Neutrophil (primary cell): Measurements from ENCODE around the gene GANAB.

Source experiments
- H3K27ac ChIP-seq: fragments of 200-600 bp; sonication (generic); 2 replicates; pipeline ENCODE4 v1.5.1; 2016; ENCODE audit warnings: mild to moderate bottlenecking, moderate library complexity
- H3K27me3 ChIP-seq: fragments of 200-600 bp; sonication (generic); 2 replicates; pipeline ENCODE4 v1.6.0; 2016; ENCODE audit warnings: mild to moderate bottlenecking
- H3K36me3 ChIP-seq: fragments of 200-600 bp; sonication (generic); 2 replicates; pipeline ENCODE4 v1.5.1; 2017
- H3K4me1 ChIP-seq, 2 experiments: fragments of 200-600 bp in 1 of 2; sonication (generic) in 1 of 2; 1 replicate in 1 of 2; 2 replicates in 1 of 2; pipeline versions ENCODE4 v1.5.1 to v1.6.1; 2013 to 2016; ENCODE audit warnings: low read depth in 1 of 2, low read length in 1 of 2, mild to moderate bottlenecking in 1 of 2, moderate library complexity in 1 of 2; ENCODE audit not compliant: control insufficient read depth in 1 of 2, insufficient read depth in 1 of 2
- H3K4me3 ChIP-seq, 2 experiments: fragments of 200-600 bp in 1 of 2; sonication (generic) in 1 of 2; 1 replicate in 1 of 2; 2 replicates in 1 of 2; pipeline ENCODE4 v1.5.1; 2013 to 2016; ENCODE audit warnings: low read depth in 1 of 2, low read length in 1 of 2, mild to moderate bottlenecking in 1 of 2, moderate library complexity in 1 of 2
- H3K9me3 ChIP-seq: fragments of 200-600 bp; sonication (generic); 2 replicates; pipeline ENCODE4 v1.5.1; 2016
- CTCF ChIP-seq: fragments of 200-600 bp; sonication (generic); IDR thresholded peaks from 2 replicates; pipeline ENCODE4 v1.5.1; 2016; ENCODE audit warnings: antibody characterized with exemption

GANAB gene

GRCh38 chr11:62665599-62666258 lies 19.3 kb upstream of the GANAB start:
- TF ChIP-seq CTCF: no peak
- H3K27me3 ChIP-seq: no peaks in the 10 kb centered on the region
- peaks cover 14% of the 10 kb centered on the region for H3K36me3 ChIP-seq
- H3K4me3 ChIP-seq: peak overlapping the region; percentile 76 to 96
- H3K4me1 ChIP-seq: peaks cover 22 to 26% of the 10 kb centered on the region in 2 experiments
- H3K27ac ChIP-seq: peak overlapping the region; percentile 90
- H3K9me3 ChIP-seq: no peaks in the 10 kb centered on the region

- Histone ChIP-seq H3K27ac (peak within 1 kb of the TSS; percentile 90), H3K4me1 (peaks cover 22 to 25% of the 10 kb centered on the region in 2 experiments), H3K36me3 (peaks cover 14% of the 10 kb centered on the region), H3K27me3 (no peaks in the 10 kb centered on the region), H3K4me3 (peak within 1 kb of the TSS; percentile 76 to 96), H3K9me3 (no peaks in the 10 kb centered on the region)
- no peak for TF ChIP-seq CTCF
These were observed 18.7 kb upstream of the GANAB start, which contains the start of the genes C11orf98 and CSKMT for GRCh38 chr11:62665075-62665598. Gene C11orf98 (minus strand): TSS chr11:62665210. CDS start chr11:62665169, 41 bp downstream. Gene CSKMT (plus strand): TSS chr11:62665312. CDS start chr11:62665880, 568 bp downstream.

GRCh38 chr11:62664405-62665074 lies 18.1 kb upstream of the GANAB start:
- Histone ChIP-seq H3K27me3 (no peaks in the 10 kb centered on the region), H3K36me3 (peaks cover 14% of the 10 kb centered on the region), H3K4me1 (peaks cover 22 to 25% of the 10 kb centered on the region in 2 experiments), H3K9me3 (no peaks in the 10 kb centered on the region), H3K4me3 (peak overlapping the region; percentile 76 to 96), H3K27ac (peak overlapping the region; percentile 90)
- TF ChIP-seq CTCF: no peak

- no peak overlapping the region for H3K4me3 ChIP-seq
- no peaks in the 10 kb centered on the region for H3K27me3 ChIP-seq
- no peaks in the 10 kb centered on the region for H3K9me3 ChIP-seq
- H3K36me3 ChIP-seq: no peaks in the 10 kb centered on the region
- H3K4me1 ChIP-seq: peaks cover 9 to 19% of the 10 kb centered on the region in 2 experiments
- H3K27ac ChIP-seq: no peak overlapping the region
- no peak for TF ChIP-seq CTCF
These were observed 10.5 kb upstream of the GANAB start for GRCh38 chr11:62656796-62657429.

- Histone ChIP-seq H3K36me3 (peaks cover 6% of the 10 kb centered on the region), H3K27me3 (no peaks in the 10 kb centered on the region), H3K9me3 (no peaks in the 10 kb centered on the region), H3K4me3 (peak overlapping the region in 1 of 2 experiments; percentile 94), H3K27ac (no peak overlapping the region), H3K4me1 (peaks cover 9 to 22% of the 10 kb centered on the region in 2 experiments)
- TF ChIP-seq CTCF: no peak
These were observed 7.9 kb upstream of the GANAB start for GRCh38 chr11:62654297-62654696.
